NCI-H1105 treated with DMSO at 0.1 percent for 48 hours (cell line): ENCODE data around the gene TRIM27.
"Not testable (repeated sequence)": the region's sequence is repeated elsewhere in the genome, so short reads cannot be mapped to it uniquely, and the experiment has no call there.

ENCODE experiments used
- DNase-seq: peaks from one replicate; lab custom pipeline; 2025; lab: John Stamatoyannopoulos, UW

Gene TRIM27

DNA sequence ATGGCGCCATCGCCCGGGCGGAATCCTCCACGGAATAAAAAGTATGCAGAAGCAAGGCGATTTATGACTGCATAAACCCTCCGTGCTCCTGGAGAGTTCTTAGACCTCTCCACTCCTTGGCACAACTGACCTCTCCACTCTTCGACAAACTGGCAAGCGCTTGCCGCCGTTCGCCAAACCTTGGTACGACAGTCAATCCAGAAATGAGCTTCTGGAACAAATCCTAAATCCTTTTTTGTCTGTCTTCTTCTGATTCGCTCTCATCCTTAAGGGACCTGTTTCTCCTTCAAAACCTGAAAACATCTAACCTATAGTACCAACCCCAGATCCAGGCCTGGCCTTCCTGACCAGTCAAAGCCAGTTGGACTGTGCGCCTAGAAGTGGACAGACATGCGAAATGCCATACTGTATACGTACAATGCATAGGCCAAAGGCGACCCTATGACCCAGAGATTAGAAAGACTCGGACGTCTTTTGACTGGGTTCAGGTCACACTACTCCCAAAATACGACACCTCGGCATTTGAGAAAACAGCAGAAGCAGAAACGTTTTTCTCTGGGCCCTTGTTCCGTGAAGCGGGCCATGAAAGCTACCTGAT lies 59.4 kb downstream of the TRIM27 start:
- DNase-seq: no peak

GRCh38 chr6:28863604-28864325 lies 60.0 kb downstream of the TRIM27 start:
- DNase-seq: peak; percentile 75

GRCh38 chr6:28862077-28862476 lies 61.7 kb downstream of the TRIM27 start:
- DNase-seq: no peak

DNA sequence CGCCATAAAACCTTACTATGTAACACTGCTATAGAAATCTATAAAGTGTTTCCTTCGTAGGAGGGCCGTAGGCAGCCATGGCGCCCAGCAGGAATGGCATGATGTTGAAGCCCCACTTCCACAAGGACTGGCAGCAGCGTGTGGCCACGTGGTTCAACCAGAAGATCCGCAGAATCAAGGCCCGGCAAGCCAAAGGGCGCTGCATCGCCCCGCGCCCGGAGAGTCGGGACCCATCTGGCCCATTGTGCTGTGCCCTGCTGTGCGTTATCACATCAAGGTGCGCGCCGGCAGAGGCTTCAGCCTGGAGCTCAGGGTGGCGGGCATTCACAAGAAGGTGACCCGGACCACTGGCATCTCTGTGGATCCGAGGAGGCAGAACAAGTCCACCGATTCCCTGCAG lies 62.4 kb downstream of the TRIM27 start:
- DNase-seq: no peak

DNA sequence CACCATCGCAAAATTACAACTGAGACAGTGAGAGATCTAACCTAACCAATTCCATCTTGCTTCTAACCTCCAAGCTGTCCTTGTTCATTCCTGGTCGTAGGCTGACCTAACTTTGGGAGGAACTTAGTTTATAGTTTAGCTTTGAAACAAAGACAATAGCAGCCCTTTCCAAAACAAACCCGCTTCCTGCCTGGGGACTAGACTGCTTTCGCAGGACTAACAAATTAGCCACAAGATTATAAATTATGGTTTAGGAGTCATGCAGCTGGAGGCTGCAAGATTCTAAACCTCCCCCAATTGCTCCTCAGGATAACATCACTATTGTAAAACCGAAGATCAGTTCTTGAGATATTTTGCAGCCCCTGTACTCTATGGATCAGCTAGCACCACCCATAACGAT lies 63.2 kb downstream of the TRIM27 start:
- DNase-seq: no peak

DNA sequence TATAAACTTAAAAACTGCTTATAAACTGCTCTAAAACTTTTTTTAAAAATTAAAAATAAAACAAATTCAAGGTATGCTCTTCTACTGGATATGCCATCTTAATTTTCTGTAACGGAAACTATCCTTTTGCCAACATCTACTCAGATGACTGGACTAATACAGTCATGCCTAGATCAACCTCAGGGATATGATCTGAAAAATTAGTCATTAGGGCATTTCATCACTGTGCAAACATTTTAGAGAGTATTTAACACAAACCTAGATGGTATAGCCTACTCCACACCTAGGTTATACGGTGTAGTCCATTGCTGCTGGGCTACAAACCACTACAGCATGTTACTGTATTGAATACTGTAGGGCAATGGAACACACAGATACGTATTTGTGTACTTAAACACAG lies 64.8 kb downstream of the TRIM27 start:
- DNase-seq: no peak

- no peak for DNase-seq
Observed at GRCh38 chr6:28856620-28857005, 67.2 kb downstream of the TRIM27 start.

DNA sequence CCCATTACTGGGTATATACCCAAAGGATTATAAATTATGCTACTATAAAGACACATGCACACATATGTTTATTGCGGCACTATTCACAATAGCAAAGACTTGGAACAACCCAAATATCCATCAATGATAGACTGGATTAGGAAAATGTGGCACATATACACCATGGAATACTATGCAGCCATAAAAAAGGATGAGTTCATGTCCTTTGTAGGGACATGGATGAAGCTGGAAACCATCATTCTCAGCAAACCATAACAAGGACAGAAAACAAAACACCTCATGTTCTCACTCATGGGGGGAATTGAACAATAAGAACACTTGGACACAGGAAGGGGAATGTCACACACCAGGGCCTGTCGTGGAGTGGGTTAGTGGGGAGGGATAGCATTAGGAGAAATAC lies 69.4 kb downstream of the TRIM27 start:
- not testable (repeated sequence) for DNase-seq
